Stomach smooth muscle (tissue), 2 donors: ENCODE measurements around the gene RARA.

Experiments used
- H3K27ac ChIP-seq: one replicate; pipeline ENCODE4 v1.7.0; 2013; ENCODE audit warnings: mild to moderate bottlenecking, low read length, inconsistent platforms
- H3K27me3 ChIP-seq, 2 donors: one replicate each; pipeline ENCODE4 v1.7.0; 2013; ENCODE audit warnings: low read length in 2 of 2; ENCODE audit not compliant: insufficient read depth in 2 of 2, control insufficient read depth in 1 of 2
- H3K36me3 ChIP-seq, 2 donors: one replicate each; pipeline ENCODE4 v1.7.0; 2013; ENCODE audit warnings: low read length in 2 of 2; ENCODE audit not compliant: control insufficient read depth in 2 of 2, insufficient read depth in 2 of 2
- H3K4me1 ChIP-seq: one replicate; pipeline ENCODE4 v1.7.0; 2013; ENCODE audit warnings: low read length; ENCODE audit not compliant: control insufficient read depth, insufficient read depth
- H3K4me3 ChIP-seq, 2 donors: one replicate each; pipeline ENCODE4 v1.7.0; 2013; ENCODE audit warnings: low read length in 2 of 2
- H3K9ac ChIP-seq, 2 donors: one replicate each; pipeline ENCODE4 v1.7.0; 2013; ENCODE audit warnings: low read length in 2 of 2, mild to moderate bottlenecking in 1 of 2
- H3K9me3 ChIP-seq, 2 donors: one replicate each; pipeline ENCODE4 v1.7.0; 2013; ENCODE audit warnings: low read length in 2 of 2; ENCODE audit not compliant: control insufficient read depth in 2 of 2
- donor health status: healthy.
- donor health status: Pancreatic carcinoma.

RARA gene

DNA sequence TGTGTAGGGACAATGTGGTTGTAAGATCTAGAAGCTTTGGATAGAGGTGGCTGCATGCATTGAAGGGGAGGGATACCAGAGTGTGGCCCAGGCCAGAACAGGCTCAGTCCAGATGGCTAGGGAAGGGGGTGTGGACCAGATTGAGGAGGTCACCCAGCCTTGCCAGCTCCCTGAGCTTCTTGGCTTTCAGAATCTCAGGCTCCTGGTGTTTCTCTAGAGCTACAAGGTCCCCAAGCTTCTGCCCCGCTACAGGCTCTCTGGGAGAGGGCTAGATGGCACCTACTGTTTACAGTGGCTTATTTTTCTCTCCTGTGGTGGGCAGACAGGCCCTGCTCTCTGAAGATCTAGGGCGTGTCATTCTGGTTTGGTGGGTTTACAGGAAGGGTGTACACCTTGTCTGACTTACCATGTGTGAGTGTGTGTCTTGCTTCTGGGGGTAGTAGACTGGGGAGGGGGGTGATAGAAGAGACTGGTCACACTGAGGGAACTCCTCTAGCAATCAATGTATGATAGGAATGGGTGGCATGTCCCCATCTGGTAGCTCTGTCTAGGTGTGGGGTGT lies 1.1 kb downstream of the RARA start:
- peak overlapping the region in 1 of 2 donors; percentile 63 for H3K9ac ChIP-seq
- no peaks in the 10 kb centered on the region for H3K27me3 ChIP-seq
- H3K36me3 ChIP-seq: no peaks in the 10 kb centered on the region
- H3K4me3 ChIP-seq: peak overlapping the region; percentile 82 to 83
- no peaks in the 10 kb centered on the region for H3K9me3 ChIP-seq
- peaks cover 78% of the 10 kb centered on the region for H3K4me1 ChIP-seq
- peak overlapping the region; percentile 70 for H3K27ac ChIP-seq

DNA sequence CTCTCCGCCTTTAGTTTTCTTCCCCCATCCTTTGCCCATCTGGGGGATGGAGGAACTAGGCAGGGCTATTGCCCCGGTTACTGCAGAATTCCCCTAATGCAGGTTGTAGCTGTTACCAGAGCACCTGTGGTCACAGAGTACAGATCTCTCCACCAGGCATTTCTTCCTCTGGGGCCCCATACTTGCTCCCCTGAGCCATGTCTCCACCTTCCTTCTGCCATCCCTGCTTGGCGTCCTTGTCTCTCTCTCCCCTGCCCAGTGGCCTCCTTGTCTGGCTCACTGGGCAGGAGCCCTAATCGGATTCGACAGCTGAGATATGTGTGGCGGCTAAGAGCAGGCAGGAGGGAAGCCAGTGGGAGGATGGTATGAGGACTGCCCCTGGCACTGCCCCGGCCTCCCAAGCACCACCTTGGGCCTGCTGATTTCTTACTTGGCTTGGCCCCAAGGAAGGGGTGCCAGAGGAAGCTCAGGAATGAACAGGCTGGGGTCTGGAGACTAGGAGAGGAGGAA lies 2.0 kb downstream of the RARA start:
- H3K4me3 ChIP-seq: peak overlapping the region; percentile 22 to 34
- peak overlapping the region; percentile 70 for H3K27ac ChIP-seq
- H3K4me1 ChIP-seq: peaks cover 85% of the 10 kb centered on the region
- no peaks in the 10 kb centered on the region for H3K9me3 ChIP-seq
- no peaks in the 10 kb centered on the region for H3K27me3 ChIP-seq
- no peaks in the 10 kb centered on the region for H3K36me3 ChIP-seq
- peak overlapping the region; percentile 42 to 57 for H3K9ac ChIP-seq

DNA sequence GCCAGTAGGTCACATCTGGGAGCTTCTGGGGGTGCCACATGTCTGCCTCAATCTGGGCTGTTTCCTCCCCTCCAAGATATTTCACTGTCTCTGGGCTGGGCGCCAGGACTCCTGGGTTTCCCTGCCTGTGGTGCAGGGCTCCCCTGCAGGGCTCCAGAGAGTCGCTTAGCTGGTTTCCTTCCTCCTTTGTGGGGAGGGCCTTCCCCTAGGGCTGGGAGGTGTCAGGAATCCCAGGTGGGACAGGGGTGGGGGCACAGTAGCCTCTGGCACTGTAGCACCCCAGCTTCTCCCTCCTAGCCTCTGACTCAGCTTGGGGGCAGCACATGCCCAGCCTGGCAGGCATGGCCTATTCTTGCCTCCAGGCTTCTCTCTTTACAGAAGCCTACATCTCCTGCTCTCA lies 2.6 kb downstream of the RARA start:
- Histone ChIP-seq H3K9me3 (no peaks in the 10 kb centered on the region), H3K9ac (peak overlapping the region; percentile 42 to 57), H3K27me3 (no peaks in the 10 kb centered on the region), H3K4me1 (peaks cover 92% of the 10 kb centered on the region), H3K36me3 (no peaks in the 10 kb centered on the region), H3K4me3 (peak overlapping the region; percentile 22 to 34), H3K27ac (peak overlapping the region; percentile 70)

DNA sequence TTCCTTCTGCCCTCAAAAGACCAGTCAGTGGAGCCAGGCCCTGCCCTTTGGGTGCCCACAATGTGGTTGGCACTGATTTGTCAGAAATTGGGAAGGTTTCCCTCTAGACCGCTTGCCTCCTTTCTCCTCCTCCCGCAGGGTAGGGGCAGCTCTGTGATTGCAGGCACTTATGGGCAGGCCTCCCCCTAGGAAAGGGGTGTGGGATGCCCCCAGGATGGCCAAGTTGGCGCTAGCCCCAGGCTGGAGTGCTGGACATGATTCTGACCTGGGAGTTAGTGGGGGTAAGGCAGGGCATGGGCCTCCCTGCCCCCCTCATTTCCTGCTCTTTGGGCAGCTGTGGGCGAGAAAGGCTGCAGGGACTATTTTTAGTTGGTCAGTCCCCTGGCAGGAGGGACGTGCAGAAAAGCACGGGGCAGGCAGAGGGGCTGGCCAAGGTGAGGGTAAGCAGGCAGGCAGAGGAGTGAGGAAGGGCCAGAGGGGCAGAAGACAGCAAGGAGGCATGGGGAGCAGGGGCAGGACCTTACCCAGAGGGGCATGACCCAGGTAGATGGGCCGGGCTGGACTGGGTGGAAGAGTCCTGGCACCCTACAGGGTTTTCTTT lies 3.3 kb downstream of the RARA start:
- Histone ChIP-seq H3K4me3 (peak overlapping the region in 1 of 2 donors; percentile 35), H3K36me3 (no peaks in the 10 kb centered on the region), H3K27me3 (no peaks in the 10 kb centered on the region), H3K9ac (peak overlapping the region; percentile 36 to 57), H3K27ac (peak overlapping the region; percentile 70), H3K9me3 (no peaks in the 10 kb centered on the region), H3K4me1 (peaks cover 94% of the 10 kb centered on the region)

DNA sequence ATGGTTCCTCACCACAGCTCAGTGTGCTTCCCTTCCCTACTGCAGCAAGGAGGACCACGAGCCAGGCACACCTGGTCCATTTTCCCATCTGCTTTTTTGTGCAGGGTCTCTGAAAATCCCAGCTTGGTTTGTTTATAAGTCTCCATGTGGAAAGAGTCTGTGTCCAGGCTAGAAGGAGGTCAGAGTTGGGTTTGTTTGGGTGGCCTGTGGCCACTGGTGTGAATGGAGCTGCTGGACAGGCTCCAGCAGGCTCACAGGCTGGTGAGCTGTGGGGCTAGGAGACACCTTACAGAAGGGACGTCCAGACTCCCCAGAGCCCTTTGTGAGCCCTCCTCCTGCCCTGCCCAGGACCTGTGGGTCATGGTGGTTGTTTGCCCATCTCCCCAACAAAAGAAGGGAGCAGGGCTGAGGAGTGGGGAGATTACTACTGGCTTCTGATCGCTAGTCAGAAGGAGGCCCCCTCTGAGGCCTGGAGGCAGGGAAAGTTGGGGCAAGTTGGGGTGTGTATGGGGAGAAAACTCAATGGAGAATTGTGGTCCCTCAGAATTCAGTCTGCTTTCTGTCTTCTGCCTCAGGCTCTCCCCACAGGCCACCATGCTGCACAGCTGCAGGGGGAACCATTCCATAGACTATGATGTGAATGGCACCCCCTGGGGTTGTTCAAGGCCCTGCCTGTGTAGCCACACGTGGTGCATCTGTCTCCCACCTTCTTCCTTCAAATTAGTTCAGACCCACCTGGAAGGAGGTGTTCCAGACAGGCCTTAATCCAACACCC lies 4.1 kb downstream of the RARA start:
- Histone ChIP-seq H3K36me3 (no peaks in the 10 kb centered on the region), H3K4me3 (peak overlapping the region in 1 of 2 donors; percentile 35), H3K9ac (no peak overlapping the region), H3K4me1 (peaks cover 93% of the 10 kb centered on the region), H3K27ac (peak overlapping the region; percentile 70), H3K9me3 (no peaks in the 10 kb centered on the region), H3K27me3 (no peaks in the 10 kb centered on the region)

DNA sequence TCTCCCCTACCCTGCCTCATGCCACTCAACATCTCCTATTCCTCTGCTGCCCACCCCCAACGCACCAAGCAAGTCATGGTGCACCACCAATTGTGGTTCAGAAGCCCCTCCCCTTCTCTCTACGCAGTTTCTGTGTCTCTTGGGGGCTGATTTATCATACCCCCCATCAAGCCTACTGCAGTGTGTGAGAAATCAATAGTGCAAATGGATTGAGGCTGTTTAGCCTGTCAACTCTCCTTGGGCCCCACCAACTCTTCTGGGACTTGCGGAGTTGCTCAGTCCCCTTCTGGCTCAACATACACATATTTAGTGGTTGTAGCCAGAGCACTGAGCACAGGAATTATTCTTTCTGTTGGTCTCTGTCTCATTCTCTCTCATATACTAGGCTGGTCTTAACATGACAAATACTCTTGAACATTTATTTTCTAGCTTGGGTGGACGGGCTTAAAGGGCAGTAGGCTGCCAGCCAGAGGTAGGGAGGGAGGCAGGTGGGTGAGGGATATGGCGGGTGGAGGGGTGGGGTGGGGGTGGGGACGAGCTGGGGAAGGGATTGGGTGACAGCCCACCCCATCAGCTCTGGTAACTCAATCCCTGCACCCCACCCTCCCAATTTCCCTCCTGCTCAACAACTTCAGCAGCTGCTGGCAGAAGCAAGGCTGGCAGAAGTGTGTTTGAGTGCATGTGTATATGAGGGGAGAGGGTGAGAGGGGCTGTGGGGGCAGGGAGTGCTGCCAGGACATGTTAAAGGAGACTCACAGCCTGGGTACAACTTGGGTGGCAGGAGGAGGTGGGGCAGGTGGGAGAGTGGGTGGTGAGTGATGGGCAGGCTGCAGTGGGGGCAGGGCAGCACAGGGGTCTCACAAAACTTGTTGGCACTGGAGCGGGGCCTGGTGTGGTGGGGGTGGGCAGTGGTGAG lies 4.9 kb downstream of the RARA start:
- no peaks in the 10 kb centered on the region for H3K27me3 ChIP-seq
- H3K9ac ChIP-seq: no peak overlapping the region
- peaks cover 93% of the 10 kb centered on the region for H3K4me1 ChIP-seq
- H3K4me3 ChIP-seq: no peak overlapping the region
- H3K27ac ChIP-seq: peak overlapping the region; percentile 70
- H3K36me3 ChIP-seq: no peaks in the 10 kb centered on the region
- no peaks in the 10 kb centered on the region for H3K9me3 ChIP-seq

DNA sequence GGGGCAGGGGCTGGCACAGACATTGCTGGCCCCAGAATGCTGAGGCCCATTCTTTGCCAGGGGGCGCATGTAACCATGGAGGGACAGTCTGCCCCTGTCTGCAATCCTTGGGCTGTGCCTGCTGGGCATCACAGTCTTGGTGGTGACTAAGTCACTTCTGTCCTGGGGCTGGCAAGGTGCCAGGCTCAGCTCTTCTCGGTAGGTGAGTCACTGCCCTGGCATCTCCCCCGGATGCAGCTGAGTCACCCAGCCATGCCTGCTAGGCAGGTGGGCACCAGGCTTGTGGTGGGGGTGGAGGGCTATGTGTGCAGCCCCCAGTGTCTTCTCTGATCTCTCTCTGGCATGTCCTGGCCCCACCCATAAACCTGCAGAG lies 5.6 kb downstream of the RARA start:
- Histone ChIP-seq H3K4me3 (no peak overlapping the region), H3K27ac (peak overlapping the region; percentile 66), H3K27me3 (no peaks in the 10 kb centered on the region), H3K9ac (no peak overlapping the region), H3K36me3 (no peaks in the 10 kb centered on the region), H3K4me1 (peaks cover 93% of the 10 kb centered on the region), H3K9me3 (no peaks in the 10 kb centered on the region)

DNA sequence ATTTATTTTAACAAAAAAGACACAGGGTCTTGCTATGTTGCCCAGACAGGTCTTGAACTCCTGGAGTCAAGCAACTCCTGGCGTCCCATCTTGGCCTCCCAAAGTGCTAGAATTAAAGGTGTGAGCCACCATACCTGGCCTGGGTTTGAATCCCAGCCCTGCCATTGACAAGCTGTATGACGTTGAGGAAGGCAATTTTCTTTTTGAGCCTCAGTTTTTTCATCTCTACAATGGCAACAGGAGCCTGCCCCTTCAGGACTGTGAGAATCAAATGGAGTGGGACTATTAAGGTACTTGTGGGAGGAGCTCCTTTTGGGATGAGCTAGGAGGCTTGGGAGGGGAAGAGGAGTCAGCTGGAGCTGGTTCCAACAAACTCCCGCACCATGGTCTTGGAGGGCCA lies 6.2 kb downstream of the RARA start:
- Histone ChIP-seq H3K36me3 (no peaks in the 10 kb centered on the region), H3K9me3 (no peaks in the 10 kb centered on the region), H3K4me3 (peak overlapping the region in 1 of 2 donors; percentile 38), H3K9ac (peak overlapping the region in 1 of 2 donors; percentile 6), H3K27me3 (no peaks in the 10 kb centered on the region), H3K4me1 (peaks cover 92% of the 10 kb centered on the region), H3K27ac (peak overlapping the region; percentile 84)

DNA sequence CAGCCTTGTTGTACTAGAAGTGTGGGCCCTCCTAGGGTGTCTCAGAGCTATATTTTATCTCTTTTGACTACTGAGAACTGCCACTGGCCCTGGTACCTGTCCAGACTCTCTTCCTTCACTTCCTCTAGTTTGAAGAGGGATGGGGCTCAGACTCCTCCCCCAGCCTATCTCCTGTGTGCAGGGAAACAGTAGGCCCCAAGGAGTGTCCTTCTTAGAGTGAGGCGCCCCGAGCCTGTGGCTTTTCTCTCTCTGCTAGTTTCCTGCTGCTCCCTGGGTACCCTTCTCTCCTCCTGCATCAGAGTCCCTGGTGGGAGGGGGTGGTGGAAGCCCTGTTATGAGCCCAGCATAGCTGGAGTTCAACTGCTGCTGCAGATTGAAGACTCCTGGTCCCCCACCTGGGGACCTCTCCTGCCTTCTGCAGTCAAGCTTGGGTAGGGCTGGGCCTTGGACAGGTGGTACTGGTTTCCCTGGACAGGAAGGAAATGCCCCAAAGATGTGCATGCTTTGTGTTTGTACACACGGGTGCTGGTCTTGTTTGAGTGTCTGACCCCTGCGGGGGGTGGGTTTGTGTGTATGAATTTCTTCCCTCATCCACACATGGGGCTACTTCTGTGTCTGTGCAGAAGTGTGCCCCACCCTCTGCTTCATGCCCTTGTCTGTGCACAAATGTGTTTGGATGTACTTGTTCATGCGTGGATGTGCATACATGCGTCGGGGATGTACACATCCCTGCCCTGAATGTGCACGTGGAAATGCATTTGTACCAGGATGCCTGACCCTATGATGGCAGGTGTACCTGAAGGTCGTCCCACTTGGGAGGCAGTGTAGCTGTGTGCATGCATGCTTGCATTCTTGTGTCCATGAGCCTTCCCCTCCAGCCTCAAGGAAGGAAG lies 6.9 kb downstream of the RARA start:
- H3K4me1 ChIP-seq: peaks cover 92% of the 10 kb centered on the region
- peak overlapping the region; percentile 62 to 75 for H3K9ac ChIP-seq
- H3K4me3 ChIP-seq: peak overlapping the region; percentile 3 to 85
- H3K9me3 ChIP-seq: no peaks in the 10 kb centered on the region
- H3K27ac ChIP-seq: peak overlapping the region; percentile 84
- H3K27me3 ChIP-seq: no peaks in the 10 kb centered on the region
- no peaks in the 10 kb centered on the region for H3K36me3 ChIP-seq
